H1 (cell line): ENCODE measurements around the gene MYH10. TPM values are rescaled to one million over a fixed set of nuclear protein-coding genes. Genes with fewer than 3 reads are reported as not detected.

Source experiments
- ATF2 ChIP-seq: IDR thresholded peaks from 2 replicates; pipeline ENCODE4 v1.6.1; 2012; ENCODE audit warnings: low read length, inconsistent platforms
- KDM5A ChIP-seq: fragments of 200-600 bp; IDR thresholded peaks from 2 replicates; pipeline ENCODE4 v1.7.1; 2012; ENCODE audit warnings: mild to moderate bottlenecking, low read length, inconsistent platforms, mixed read lengths
- NRF1 ChIP-seq: IDR thresholded peaks from 2 replicates; pipeline ENCODE4 v1.6.1; 2011; ENCODE audit warnings: mild to moderate bottlenecking, low read depth, low read length, improper control_type of control experiment
- RBBP5 ChIP-seq: IDR thresholded peaks from 2 replicates; pipeline ENCODE4 v1.7.1; 2012; ENCODE audit warnings: low read depth, mild to moderate bottlenecking, inconsistent platforms, low read length, moderate library complexity, borderline replicate concordance
- RXRA ChIP-seq: IDR thresholded peaks from 2 replicates; pipeline ENCODE4 v1.6.1; 2011; ENCODE audit warnings: low read depth, mild to moderate bottlenecking, low read length, moderate library complexity; ENCODE audit not compliant: insufficient read depth
- TEAD4 ChIP-seq: IDR thresholded peaks from 2 replicates; pipeline ENCODE4 v1.6.1; 2012; ENCODE audit warnings: low read depth, low read length, inconsistent platforms, mixed read lengths
- polyA plus RNA-seq, 7 experiments: library from polyadenylated mRNA; depleted of rRNA in 3 of 7; stranded (reverse) in 5 of 7; unstranded in 2 of 7; fragments of >200 nt in 5 of 7; fragments of 200-250 nt in 2 of 7; gene quantifications; 1 replicate in 5 of 7; 2 replicates in 1 of 7; 4 replicates in 1 of 7; pipeline versions ENCODE4 v1.2.1 to v1.2.3, GENCODE V29; 2011 to 2013; ENCODE audit warnings: missing spikeins in 2 of 7, mixed read lengths in 2 of 7
- total RNA-seq: library from RNA; stranded (reverse); fragmentation: NEBNext Ultra II Directional; extraction: Animal tissue kit (Norgen Biotek cat#: 25700); gene quantifications from 2 replicates; pipeline ENCODE4 v1.2.1, GENCODE V29; 2021

MYH10 gene
- total and polyA plus RNA-seq, 2 of the 8 experiments (the other 6 are each of a cell fraction or from before 2014, with no cell fraction given): 64.1 to 289 TPM

- TF ChIP-seq RBBP5 (no peak), TEAD4 (no peak), NRF1 (no peak), RXRA (no peak), KDM5A (no peak), ATF2 (no peak)
Observed at GRCh38 chr17:8614988-8615387, 15.5 kb downstream of the MYH10 start (continued).
